SJCRH30 (cell line): Measurements from ENCODE around the gene PCSK4. TPM values are rescaled to one million over a fixed set of nuclear protein-coding genes. Genes with fewer than 3 reads are reported as not detected.

Source experiments
- DNase-seq, 2 experiments: peaks; one replicate each; pipeline ENCODE4 v3.0.0-alpha.2; 2015 to 2020
- H3K27ac ChIP-seq: fragments of 250-450 bp; sonication (Bioruptor Pico); 2 replicates; pipeline ENCODE4 v1.5.1; 2020; ENCODE audit warnings: mild to moderate bottlenecking, moderate library complexity
- H3K27me3 ChIP-seq: fragments of 250-450 bp; sonication (Bioruptor Pico); 2 replicates; pipeline ENCODE4 v1.5.1; 2020; ENCODE audit warnings: mild to moderate bottlenecking, moderate library complexity
- H3K36me3 ChIP-seq: fragments of 250-450 bp; sonication (Bioruptor Pico); 2 replicates; pipeline ENCODE4 v1.5.1; 2020; ENCODE audit warnings: mild to moderate bottlenecking, moderate library complexity
- H3K4me1 ChIP-seq: fragments of 250-450 bp; sonication (Bioruptor Pico); 2 replicates; pipeline ENCODE4 v1.5.1; 2020; ENCODE audit warnings: mild to moderate bottlenecking, moderate library complexity
- H3K4me3 ChIP-seq: fragments of 250-450 bp; sonication (Bioruptor Pico); 2 replicates; pipeline ENCODE4 v1.5.1; 2020; ENCODE audit warnings: mild to moderate bottlenecking, moderate library complexity
- H3K9me3 ChIP-seq: fragments of 250-450 bp; sonication (Bioruptor Pico); replicated peaks from 2 replicates; pipeline ENCODE4 v1.5.1; 2020; ENCODE audit warnings: mild to moderate bottlenecking, moderate library complexity
- total RNA-seq: library from RNA; depleted of rRNA; stranded (reverse); fragments of >200 nt; shearing (Covaris generic); gene quantifications from 2 replicates; pipeline ENCODE4 v1.2.3, GENCODE V29; 2014

The PCSK4 gene
- total RNA-seq, 1 experiment from 2014 or later = 1.1 TPM

DNA sequence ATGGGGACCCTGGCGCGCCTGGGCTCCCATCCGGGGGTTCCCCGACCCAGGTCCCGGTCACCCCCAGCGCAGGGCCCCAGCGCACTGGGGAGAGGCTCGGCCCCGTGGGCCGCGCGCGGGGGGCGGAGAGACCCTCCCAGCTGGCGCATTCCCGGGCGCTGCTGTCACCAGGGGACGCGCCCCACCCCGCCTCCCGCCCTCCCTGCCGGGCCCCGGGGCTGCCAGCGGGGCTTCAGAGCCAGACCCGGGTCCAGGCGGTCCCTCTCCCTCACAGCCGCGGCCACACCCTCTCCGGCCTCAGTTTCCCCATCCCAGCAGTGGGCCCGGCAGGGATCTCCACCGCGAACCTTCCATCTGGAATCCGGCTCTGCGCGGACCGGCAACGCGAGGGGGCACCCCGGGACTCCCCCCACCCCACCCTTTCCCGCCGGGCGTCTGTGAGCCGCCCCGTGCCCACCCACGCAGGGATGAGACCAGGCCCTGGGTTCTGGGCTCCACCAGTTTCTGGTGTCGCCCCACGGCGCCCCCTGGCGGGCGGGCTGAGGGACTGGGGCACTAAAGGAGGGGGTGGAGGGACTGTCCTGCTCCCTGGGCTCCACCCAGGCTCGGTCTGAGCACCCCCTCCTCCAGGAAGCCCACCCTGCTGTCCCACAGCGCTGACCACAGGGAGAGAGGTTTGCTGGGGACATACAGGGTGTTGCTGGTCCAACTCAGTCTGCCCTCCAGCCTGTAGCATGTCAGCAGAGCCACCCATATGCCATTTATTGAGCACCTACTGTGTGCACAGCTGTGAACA lies 23.5 kb upstream of the PCSK4 start:
- H3K4me1 ChIP-seq = peaks cover 17% of the 10 kb centered on the region; the same call in 1 of the 2 replicates
- no peak overlapping the region; the same call in 1 of the 2 replicates for H3K27ac ChIP-seq
- H3K36me3 ChIP-seq = no peaks in the 10 kb centered on the region
- H3K9me3 ChIP-seq = no peaks in the 10 kb centered on the region
- no peaks in the 10 kb centered on the region for H3K27me3 ChIP-seq
- H3K4me3 ChIP-seq = peak overlapping the region; percentile 56
- DNase-seq = peak; percentile 61 to 62

DNA sequence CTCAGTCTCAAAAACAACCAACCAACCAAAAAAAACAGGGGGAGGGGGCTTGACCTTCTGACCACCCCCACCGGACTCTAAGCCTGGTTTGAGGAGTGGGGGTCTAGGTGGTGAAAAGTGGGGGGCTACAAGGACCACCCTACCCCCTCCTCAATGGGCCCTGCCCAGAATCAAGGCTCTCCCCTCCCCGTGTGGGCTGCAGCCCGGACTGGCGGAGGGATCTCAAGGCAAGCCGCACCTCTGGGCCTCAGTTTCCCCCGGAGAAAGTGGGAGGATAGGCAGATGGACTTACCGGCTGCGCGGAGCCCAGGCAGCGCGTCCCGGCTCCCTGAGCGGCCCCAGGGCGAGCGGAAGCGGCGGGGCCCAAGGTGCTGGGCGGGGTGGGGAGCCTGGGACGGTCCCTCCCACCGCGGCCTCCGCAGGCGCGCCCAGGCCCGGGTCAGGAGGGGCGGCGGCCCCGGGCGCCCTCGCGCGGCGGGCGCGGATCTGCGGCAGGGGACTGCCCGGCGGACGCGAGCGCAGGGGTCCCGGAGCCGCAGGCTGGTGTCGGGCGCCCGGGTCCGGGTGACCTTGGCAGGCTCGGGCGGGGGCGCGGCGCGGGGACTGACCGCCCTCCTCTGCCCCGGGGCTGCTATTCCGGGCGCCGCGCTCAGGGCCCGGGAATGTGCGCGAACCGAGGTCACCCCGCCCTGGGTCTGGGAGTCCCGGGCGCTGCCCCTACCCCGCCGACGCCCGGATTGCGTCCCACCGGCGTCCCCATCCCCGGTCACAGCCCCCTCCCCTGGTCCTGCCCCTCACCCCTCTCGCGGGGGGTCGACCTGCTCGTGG lies 22.7 kb upstream of the PCSK4 start, which contains the start of gene ADAMTSL5:
ADAMTSL5 (minus strand) TSS at position 349 of the 828 bp plus-strand sequence. CDS start 2,076 bp downstream, outside the sequence.
- Histone ChIP-seq H3K9me3 (no peaks in the 10 kb centered on the region), H3K36me3 (no peaks in the 10 kb centered on the region), H3K27ac (no peak within 1 kb of the TSS; the same call in 1 of the 2 replicates), H3K27me3 (no peaks in the 10 kb centered on the region), H3K4me1 (peaks cover 17% of the 10 kb centered on the region; the same call in 1 of the 2 replicates), H3K4me3 (peak within 1 kb of the TSS; percentile 56)
- DNase-seq = peak; percentile 57 to 69

DNA sequence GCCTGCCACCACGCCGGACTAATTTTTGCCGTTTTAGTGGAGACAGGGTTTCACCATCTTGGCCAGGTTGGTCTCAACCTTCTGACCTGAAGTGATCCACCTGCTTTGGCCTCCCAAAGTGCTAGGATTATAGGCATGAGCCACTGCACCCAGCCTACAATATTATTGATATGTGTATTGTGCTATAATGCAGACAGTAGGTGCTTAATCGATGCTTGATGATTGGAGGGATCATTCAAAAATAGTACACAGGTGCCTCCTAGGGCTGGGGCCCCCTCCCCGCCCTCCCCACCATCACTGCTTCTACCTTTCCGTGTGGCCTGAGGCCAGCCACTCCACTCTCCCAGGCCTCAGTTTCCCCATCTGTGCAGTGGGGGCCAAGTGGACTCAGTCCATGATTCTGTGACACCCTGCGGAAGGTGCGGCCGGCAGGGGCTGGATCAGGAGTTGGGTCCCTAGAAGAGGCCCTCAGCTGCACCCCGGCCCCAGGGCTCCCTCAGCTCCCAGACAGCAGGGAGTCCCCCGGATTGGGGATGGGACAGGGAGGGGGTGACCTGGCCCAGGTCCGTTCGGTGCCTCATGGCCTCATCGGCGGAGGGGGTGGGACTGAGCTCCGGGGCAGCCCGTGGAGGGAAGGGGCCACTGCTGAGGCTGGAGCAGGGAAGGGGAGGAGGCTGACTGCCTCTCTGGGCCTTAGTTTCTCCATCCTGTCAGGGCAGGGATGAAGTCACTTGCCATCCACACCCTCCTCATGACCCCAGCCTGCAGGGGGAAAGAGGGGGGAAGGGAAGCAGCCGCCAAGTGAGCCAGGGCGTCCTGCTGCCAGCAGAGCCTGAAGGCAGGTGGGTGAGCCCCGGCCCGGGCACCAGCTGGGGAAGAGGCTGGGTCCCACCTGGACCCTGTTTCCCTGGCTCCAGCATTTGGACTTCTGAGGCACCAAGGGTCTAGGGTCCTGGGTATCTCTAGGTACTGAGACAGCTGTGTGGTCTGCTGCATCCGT lies 21.5 kb upstream of the PCSK4 start:
- no peak overlapping the region for H3K27ac ChIP-seq
- H3K27me3 ChIP-seq = no peaks in the 10 kb centered on the region
- H3K4me1 ChIP-seq = peaks cover 17% of the 10 kb centered on the region; the same call in 1 of the 2 replicates
- DNase-seq = no peak
- H3K36me3 ChIP-seq = no peaks in the 10 kb centered on the region
- no peaks in the 10 kb centered on the region for H3K9me3 ChIP-seq
- no peak overlapping the region for H3K4me3 ChIP-seq

DNA sequence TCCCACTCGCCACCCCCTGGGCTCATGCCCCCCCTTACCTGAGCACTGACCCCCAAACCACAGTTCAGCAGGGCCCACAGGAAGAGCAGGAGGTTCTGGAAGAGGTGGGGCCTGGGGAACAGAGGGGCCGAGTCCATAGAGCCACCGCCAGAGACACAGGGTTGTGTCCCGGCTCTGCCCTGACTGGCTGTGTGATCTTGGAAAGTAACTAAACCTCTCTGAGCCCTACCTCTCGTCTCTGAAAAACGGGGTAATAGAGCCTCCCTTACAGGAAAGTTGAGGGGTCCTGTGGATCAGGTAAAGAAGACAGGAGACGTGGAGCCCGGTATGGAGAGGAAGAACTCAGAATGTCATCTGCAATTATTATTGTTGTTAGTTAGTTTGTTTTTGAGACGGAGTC lies 20.7 kb upstream of the PCSK4 start:
- no peak overlapping the region for H3K27ac ChIP-seq
- H3K4me1 ChIP-seq = peaks cover 17% of the 10 kb centered on the region; the same call in 1 of the 2 replicates
- H3K27me3 ChIP-seq = no peaks in the 10 kb centered on the region

DNA sequence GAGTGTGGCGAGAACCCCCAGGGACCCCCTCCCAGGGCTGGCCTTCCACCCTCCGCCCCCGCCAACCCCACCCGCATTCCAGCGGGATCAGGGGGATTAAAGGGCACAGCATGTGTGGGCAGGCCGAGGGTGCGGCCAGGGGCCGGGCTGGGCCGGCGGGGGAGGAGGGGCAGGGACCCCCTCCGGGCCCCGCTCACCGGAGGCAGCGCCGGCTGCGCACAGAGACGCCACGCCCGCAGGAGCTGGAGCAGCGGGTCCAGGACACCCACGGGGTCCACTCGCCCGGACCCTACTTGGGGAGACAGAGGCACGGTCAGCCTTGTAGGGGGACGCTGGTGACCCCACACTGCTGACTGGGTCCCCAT lies 20.3 kb upstream of the PCSK4 start:
- DNase-seq = peak; percentile 40 to 70
- no peaks in the 10 kb centered on the region for H3K9me3 ChIP-seq
- peaks cover 17% of the 10 kb centered on the region; the same call in 1 of the 2 replicates for H3K4me1 ChIP-seq
- no peaks in the 10 kb centered on the region for H3K36me3 ChIP-seq
- H3K4me3 ChIP-seq = no peak overlapping the region
- no peak overlapping the region for H3K27ac ChIP-seq
- H3K27me3 ChIP-seq = no peaks in the 10 kb centered on the region

More for the DNA sequence above, 20.7 kb upstream of the PCSK4 start:
- no peak for DNase-seq
- Histone ChIP-seq H3K4me3 (no peak overlapping the region), H3K36me3 (no peaks in the 10 kb centered on the region), H3K9me3 (no peaks in the 10 kb centered on the region)

DNA sequence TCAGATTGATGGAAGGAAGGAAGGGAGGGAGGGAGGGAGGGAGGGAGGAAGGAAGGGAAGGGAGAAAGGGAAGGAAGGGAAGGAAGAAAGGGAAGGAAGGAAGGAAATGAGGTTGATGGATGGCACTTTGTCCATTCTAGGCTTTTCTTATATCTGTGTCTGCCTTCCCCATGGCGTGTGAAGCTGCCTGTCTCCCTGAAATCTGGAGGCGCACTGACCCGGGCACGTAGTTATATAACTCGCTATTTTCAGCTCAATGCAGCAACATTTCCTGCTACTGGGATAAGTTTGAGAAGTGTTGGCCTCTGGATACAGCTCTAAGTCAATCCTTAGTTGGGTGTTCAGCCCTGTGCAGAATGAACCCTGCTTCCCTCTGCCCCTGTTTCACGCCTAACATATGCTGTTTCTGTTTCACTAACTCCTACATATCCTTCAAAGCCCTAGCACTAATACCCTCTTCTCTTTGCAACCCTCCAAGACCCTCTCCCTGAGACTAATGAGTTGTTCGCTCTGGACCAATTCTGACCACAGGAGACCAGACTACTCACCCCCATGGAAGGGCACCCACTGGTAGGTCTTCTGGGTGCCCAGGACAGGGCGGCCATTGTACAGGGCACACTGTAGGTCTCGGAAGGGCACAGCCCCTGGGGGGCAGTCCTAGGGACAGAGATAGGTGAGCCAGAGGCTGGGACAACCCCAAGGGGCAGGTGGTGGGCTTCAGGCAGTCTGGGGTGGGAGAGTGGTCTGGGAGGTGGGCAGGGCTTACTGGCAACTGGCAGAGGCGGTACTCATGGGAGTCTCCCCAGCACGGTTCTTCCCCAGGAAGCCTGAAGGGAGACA lies 19.7 kb upstream of the PCSK4 start:
- H3K36me3 ChIP-seq = no peaks in the 10 kb centered on the region
- peaks cover 17% of the 10 kb centered on the region; the same call in 1 of the 2 replicates for H3K4me1 ChIP-seq
- DNase-seq = no peak
- H3K27ac ChIP-seq = no peak overlapping the region
- no peak overlapping the region for H3K4me3 ChIP-seq
- H3K9me3 ChIP-seq = no peaks in the 10 kb centered on the region
- no peaks in the 10 kb centered on the region for H3K27me3 ChIP-seq

DNA sequence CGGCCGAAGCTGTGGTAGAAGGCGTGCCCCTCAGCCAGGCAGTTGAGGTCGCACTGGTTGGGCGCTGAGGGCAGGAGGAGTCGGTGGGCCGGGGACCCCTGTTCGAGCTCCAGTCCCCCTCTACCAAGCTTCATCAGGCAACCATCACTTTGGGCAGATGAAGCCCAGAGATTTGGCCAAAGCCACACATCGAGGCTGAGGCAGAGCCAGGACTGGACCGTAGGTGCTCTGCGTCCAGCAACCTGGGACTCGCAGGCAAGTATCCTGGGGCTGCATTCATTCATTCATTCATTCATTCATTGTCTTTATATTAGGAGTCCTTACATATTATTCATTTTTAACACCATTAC lies 18.3 kb upstream of the PCSK4 start:
- Histone ChIP-seq H3K4me1 (peaks cover 17% of the 10 kb centered on the region; the same call in 1 of the 2 replicates), H3K36me3 (no peaks in the 10 kb centered on the region), H3K27ac (no peak overlapping the region), H3K9me3 (no peaks in the 10 kb centered on the region), H3K27me3 (peaks cover 8% of the 10 kb centered on the region; the same call in 1 of the 2 replicates), H3K4me3 (0 out of 2 replicates have a peak overlapping the region, but pooled peaks have one; percentile 17)
- DNase-seq = no peak

DNA sequence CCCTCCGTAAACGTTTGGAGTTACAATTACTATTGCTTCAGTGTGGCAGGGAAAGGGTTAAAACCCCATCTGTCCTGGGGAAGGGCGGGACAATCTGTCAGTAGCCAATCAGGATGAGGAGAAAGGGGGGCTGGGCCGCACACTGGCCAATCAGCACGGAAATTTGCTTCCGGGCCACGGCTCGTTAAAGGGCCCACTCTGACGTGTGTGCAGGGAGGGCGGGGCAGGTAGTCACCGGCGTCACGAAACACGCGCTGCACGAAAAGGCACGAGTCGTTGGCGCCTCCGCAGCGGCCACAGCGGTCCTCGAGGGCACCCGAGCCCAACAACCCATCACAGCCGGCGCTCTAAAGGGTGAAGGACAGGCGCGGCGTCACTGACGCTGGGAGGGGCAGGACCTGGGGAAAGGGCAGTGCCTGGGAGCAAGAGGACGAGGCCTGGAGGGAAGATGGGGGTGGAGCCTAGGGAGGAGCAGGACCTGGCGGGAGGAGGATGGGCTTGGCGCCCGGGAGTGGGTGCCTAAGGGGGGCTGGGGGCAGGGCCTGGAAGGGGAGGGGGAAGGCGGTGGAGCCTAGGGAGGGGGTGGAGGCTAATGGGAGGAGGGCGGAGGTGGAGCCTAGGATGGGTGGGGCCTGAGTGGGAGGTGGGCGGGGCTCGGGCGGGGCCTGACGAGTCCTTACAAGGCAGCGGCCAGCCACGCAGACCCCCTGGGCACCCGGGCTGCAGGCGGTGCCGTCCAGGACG lies 17.8 kb upstream of the PCSK4 start:
- Histone ChIP-seq H3K27ac (peak overlapping the region; percentile 19; the same call in 1 of the 2 replicates), H3K27me3 (peaks cover 13% of the 10 kb centered on the region), H3K4me1 (peaks cover 20% of the 10 kb centered on the region; the same call in 1 of the 2 replicates), H3K36me3 (no peaks in the 10 kb centered on the region), H3K9me3 (no peaks in the 10 kb centered on the region), H3K4me3 (peak overlapping the region; percentile 54)
- DNase-seq = peak; percentile 95 to 97

DNA sequence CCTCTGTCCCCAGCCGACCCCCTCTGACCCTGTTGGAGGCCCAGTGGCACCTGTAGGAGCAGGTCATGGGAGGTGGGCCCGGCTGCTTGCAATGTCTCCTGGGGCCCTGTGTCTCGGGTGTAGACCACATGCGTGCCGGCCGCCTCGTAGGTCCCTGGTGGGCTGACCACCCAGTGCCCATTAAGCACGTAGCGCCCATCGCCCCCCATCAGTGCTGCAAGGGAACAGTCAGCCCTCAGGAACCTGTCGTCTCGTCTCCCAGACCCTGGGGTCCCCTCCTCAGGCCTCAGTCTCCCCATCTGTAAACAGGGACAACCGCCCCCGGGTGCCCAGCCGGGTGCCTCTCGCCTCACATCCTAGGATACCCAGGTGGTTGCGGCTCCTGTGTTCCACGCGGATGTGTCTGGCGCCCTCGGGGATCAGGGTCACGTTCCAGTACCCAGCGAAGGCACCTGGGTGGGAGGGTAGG lies 17.1 kb upstream of the PCSK4 start:
- no peaks in the 10 kb centered on the region for H3K9me3 ChIP-seq
- H3K4me3 ChIP-seq = no peak overlapping the region
- no peaks in the 10 kb centered on the region for H3K36me3 ChIP-seq
- no peak overlapping the region for H3K27ac ChIP-seq
- peaks cover 19% of the 10 kb centered on the region for H3K27me3 ChIP-seq
- no peak for DNase-seq
- peaks cover 17% of the 10 kb centered on the region; the same call in 1 of the 2 replicates for H3K4me1 ChIP-seq

DNA sequence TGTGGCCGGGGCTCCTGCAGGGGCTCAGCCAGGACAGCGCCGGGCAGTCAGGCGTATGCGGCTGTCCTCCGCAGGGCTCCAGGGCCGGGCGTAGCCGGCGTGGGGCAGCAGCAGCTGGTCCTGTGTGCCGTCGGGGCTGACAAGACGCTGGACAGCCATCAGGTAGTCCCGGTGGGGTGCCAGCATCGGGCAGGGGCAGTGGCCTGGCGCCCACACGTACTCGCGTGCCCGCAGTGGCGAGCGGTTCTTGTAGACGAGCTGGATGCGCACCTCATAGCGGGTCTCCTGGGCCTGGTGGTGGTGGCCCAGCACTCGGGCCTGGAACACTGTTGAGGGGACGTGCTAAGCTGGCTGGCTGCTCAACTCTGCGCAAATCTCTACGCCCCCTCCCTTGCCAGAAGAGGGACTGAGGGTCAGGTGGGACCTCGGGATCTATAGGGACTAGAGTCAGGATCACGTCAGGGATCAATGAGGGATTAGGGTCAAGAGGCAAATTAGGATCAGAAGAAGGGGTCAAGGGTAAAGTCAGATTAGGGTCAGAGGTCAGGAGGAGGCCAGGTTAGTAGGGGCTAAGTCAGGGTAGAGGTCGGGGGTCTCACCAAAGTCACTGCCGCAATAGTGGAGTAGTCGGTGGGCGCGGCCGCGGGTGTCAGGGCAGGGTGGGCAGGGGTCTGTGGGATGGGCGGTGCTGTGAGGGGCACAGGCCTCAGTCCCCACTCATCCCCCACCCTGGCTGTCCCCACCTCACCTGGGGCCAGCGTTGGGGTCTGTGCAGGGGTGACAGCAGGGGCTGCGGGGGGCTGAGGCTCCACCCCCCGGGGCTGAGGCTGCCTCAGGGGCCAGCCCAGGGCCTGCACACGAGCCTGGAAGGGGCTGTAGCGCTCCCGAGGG lies 16.1 kb upstream of the PCSK4 start:
- Histone ChIP-seq H3K4me3 (no peak overlapping the region), H3K4me1 (peaks cover 14% of the 10 kb centered on the region; the same call in 1 of the 2 replicates), H3K27me3 (peaks cover 27% of the 10 kb centered on the region), H3K9me3 (no peaks in the 10 kb centered on the region), H3K27ac (no peak overlapping the region), H3K36me3 (no peaks in the 10 kb centered on the region)
- DNase-seq = no peak

DNA sequence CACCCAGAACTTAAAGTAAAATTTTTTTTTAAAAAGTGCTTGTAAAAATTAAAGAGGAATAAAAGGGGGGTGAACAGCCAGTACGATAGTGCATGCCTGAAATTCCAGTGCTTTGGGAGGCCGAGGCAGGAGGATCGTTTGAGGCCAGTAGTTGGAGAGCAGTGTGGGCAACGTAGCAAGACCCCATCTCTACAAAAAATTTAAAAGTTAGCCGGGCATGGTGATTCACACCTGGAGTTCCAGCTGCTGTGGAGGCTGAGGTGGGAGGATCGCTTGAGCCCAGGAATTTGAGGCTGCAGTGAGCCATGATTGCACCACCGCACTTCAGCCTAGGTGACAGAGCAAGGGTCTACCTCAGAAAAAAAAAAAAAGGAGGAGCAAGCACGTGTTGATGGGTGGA lies 14.9 kb upstream of the PCSK4 start:
- peaks cover 8% of the 10 kb centered on the region; the same call in 1 of the 2 replicates for H3K4me1 ChIP-seq
- no peak overlapping the region for H3K4me3 ChIP-seq
- H3K36me3 ChIP-seq = no peaks in the 10 kb centered on the region
- DNase-seq = no peak
- no peaks in the 10 kb centered on the region for H3K9me3 ChIP-seq
- H3K27me3 ChIP-seq = peaks cover 30% of the 10 kb centered on the region
- H3K27ac ChIP-seq = no peak overlapping the region
